ENCODE measurements around the gene PCAT7.
"Not testable (repeated sequence)": the region's sequence is repeated elsewhere in the genome, so short reads cannot be mapped to it uniquely, and the experiment has no call there.

Gene PCAT7

DNA sequence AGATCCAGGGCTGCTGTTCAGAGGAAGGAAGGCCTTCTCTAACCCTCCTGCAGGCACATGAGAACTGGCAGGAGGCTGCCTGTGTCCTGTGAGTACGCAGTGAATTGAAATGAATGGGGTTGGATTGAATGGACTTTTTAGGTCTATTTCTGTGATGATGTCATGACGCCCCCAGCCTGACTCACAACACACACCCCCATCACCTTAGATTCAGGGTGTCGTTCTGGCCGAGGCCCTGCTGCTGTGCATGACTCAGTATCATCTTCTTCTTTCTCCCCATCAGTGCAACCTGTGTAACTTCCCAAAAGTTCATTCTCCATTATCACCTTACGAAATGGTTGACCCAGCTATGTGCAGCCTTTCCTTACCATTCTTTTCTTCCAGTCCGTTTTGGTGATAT is 5.4 kb downstream of the PCAT7 start:
- FAIRE-seq, result no peak
- DNase-seq (ENCODE audit: insufficient read length, low spot score), result no peak

DNA sequence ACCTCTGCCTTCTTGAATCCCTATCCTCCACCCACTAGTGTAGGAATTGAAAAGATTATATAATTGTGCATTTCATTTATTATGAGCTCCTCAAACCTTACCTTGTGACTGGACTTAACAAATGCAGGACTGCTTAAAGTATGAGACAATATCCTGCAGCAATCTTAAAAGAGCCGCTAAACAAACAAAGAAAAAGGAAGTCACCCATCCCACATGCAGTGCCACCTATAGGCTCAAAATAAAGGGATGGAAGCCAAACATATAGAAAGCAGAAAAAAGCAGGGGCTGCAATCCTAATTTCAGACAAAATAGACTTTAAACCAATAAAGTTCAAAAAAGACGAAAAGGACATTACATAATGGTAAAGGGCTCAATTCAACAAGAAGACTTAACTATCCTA is 8.7 kb downstream of the PCAT7 start:
- no peak for DNase-seq (ENCODE audit: insufficient read length, low spot score)

DNA sequence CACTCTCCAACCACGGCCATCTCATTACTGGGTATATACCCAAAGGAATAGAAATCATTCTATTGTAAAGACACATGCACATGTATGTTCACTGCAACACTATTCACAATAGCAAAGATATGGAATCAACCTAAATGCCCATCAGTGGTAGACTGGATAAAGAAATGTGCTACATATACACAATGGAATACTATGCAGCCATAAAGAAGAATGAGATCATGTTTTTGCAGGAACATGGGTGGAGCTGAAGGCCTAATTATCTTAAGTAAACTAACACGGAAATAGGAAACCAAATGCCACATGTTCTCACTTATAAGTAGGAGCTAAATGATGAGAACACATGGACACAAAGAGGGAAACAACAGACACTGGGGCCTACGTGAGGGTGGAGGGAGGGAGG is 9.4 kb downstream of the PCAT7 start:
- not testable (repeated sequence) for FAIRE-seq; DNase-seq (ENCODE audit: insufficient read length, low spot score)

More for the DNA sequence above, 8.7 kb downstream of the PCAT7 start:
- FAIRE-seq, result no peak

DNA sequence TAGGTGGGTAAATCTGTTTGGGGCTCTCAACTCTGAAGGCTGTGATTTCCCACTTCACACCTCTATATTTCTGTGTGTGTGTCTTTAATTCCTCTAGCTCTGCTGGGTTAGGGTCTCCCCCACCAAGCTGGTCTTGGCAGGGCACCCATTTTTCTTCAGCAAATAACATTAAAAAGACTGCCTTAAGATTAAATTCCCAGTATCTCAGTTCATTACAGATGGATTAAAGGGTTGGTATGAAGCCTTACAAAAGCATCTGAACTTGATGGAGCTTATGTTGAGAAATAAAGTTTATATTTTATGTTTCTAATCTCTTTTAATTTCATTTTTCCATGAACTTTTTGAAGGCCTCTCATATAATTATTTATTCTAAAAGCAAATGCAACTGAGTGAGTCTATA is 11.7 kb downstream of the PCAT7 start:
- no peak for FAIRE-seq
- no peak for DNase-seq (ENCODE audit: insufficient read length, low spot score)

DNA sequence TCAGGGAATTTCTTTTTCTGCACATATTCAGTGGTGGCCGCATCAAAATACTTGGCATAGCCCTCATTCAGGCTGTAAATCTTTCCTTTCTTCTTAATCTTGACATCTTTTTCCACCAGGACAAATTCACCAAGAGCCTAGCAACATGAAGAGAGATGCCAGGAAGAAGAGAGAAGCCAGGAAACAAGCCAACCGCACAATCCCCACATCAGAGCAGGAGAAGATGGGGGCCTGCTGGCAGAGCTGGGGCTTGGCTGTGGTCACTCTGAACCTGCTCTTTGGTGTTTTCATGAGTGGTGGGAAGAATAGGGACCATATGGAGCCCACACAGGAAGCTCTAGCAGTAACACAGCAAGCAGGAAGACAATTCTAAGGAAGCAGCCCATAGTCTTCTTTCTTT is 12.4 kb downstream of the PCAT7 start:
- no peak for FAIRE-seq
- DNase-seq (ENCODE audit: insufficient read length, low spot score), result no peak

DNA sequence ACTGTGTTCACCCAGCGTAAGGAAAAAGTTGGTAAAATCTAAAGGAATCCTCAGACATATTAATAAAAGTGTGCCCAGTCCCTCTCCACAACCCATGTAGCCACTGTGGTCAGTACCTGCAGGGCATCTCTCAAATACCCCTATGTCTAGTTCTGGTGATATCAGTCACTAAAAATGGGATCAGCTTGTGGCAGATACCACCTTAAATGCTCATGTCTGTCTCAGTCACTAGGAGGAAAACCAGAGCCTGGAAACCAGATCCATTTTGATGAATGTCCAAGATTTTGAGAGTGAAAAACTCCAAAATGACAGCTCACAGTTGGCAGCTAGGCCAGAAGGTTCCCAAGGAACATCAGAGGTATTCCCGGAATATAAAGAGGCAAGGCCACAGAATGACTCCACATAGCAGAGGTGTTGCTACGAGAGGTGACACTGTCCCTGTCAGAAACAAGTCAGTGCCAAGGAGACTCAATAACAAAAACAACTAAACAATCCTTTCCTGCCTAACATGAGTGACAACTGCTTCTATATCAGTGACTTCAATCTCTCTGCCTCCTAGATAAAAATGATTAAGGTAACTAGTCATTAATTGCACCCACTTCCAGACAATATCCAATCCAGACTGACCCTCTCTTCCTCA is 13.5 kb downstream of the PCAT7 start:
- FAIRE-seq, result no peak
- no peak for DNase-seq (ENCODE audit: insufficient read length, low spot score)

DNA sequence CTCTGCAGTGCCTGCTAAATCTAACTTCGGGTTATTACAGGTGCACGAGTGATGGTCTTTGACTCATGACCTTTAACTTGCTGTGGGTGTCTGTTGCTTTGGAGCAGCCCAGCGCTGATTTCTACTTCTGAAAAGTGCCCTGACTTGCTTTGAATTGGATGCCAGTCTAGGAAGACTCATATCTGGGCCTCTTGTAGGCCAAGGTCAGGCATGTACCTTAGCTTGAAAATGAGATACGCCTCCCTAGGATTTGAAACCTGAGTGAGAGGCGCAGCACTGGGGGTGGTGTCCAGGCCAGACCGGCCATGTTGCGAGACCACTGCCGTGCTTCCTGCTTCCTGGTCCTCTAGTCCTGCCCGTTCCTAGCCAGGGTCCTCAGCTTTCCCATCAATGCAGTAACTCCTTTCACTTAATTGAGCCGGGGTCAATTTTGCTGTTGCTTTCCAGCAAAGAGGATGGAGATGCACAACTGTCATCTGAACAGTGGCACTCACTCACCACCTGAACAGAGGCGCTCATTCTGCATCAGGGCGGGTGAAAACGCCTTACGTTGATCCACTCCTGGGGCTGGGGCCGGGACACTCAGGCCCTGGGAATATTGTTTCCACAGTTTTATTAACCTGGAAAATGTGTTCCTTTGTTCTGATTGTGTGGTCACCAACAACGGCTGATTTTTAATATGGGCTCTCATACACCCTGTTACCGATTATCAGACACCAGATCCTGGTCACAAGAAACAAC is 14.3 kb downstream of the PCAT7 start:
- DNase-seq (ENCODE audit: insufficient read length, low spot score), result no peak

DNA sequence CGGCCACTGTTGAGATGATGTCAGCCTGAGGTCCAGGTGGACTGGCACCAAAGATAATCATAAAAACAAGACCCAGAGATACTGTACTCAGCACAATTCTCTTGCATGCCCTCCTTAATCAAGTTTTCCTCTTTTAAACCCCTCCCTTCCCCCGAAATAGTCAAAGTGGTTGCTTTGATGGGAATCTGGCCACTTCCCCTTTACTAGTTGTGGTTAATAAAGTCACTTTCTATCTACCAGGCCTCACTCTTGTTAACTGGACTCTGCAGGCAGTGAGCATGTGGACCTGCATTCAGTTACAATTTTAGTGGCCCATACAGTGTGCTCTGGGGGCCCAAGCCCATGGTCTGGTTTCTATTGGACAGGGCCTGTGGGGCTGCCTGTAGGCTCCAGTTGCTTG is 21.2 kb downstream of the PCAT7 start:
- FAIRE-seq, result no peak
- DNase-seq (ENCODE audit: insufficient read length, low spot score), result no peak

More for the DNA sequence above, 14.3 kb downstream of the PCAT7 start:
- no peak for FAIRE-seq

DNA sequence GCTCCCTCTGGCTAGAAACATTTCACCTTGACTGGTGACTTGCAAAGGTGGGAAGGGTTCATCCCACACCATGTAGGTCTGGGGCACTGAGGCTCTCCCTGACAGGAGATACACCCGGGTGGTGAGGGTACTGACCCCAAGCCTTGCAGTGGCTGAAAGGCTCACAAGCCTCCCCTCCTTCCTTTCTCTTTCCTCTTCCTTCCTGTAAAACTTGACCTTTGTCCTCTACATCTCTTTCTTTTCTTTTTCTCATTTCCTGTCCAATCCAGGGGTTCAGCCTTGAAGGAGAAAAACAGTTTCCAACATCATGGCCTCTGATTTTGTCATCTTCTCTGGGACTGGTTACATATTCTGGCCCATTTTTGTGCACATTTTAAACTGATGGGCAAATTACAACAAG is 22.2 kb downstream of the PCAT7 start:
- FAIRE-seq (no peak), DNase-seq (ENCODE audit: insufficient read length, low spot score) (no peak)

DNA sequence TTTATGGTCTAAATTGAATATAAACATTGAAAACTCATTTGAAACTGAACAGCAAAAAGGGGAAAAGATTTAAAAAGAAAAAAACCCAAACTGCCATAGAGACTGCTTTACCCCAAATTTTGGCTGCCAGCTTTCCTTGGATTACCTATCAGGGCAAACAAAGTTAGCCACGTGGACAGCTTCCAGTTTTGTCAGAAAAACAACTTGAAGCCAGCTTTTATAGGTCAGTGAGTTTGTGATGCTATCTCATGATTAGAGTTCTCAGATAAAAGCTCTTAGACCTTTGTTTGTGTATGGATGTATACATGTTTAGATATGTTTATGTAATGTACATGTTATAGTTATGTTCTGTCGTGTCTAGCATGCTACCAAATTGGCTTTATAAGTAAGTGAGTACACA is 22.7 kb downstream of the PCAT7 start:
- FAIRE-seq, result no peak
- no peak for DNase-seq (ENCODE audit: insufficient read length, low spot score)

DNA sequence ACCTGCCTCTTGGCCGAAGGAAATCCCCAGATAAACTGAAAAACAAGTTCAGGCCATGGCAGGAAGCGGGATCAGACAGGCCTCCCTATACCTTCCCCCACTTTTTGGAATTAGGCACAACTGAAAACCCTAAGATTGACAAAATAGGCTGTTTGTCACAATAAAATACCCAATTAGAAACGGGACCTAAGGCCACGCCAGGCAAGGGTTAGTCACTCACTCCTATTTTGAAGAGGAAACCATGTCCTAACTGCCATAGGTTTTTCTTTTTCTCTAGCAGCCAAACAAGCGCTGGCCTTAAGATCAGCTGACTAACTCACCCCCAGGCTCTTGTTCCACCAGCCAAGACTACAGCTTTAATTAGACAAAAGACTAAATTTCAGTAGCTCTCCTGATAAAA is 26.8 kb downstream of the PCAT7 start:
- no peak for FAIRE-seq
- no peak for DNase-seq (ENCODE audit: insufficient read length, low spot score)

DNA sequence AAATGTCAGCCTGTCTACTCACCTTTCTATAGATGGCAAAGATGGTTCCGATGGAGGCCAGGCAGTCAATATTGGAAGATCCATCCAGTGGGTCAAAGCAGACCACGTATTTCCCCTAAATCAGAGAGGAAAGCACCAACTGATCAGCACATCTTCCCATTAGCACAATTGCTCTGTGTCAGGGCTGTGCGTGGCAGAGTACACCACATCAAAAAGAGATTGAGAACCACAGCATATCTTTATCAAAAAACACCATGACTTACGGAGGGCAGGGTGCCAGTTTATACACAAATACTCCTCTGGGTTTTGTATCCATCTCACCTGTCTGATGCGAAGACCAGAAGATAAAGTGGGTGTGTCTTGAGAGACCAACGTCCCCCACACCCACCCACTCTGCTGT is 29.7 kb downstream of the PCAT7 start:
- FAIRE-seq, result no peak
- no peak for DNase-seq (ENCODE audit: insufficient read length, low spot score)

DNA sequence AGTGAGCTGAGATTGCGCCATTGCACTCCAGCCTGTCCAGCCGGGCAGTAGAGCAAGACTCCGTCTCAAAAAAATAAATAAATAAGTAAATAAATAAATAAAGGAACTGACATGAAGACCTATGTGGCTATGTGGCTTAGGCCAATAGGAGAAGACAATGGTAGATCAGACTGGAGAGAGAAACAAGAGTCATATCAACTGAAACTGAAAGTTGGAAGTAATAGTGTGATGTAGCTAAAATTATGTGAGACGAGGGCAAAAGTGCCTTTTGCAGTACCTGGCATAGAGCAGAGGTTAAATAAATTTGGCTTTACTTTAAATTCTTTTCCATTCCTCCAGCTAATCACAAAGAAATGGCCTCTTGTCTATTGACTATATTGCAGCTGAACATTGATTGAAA is 31.4 kb downstream of the PCAT7 start:
- no peak for DNase-seq (ENCODE audit: insufficient read length, low spot score)
- no peak for FAIRE-seq

DNA sequence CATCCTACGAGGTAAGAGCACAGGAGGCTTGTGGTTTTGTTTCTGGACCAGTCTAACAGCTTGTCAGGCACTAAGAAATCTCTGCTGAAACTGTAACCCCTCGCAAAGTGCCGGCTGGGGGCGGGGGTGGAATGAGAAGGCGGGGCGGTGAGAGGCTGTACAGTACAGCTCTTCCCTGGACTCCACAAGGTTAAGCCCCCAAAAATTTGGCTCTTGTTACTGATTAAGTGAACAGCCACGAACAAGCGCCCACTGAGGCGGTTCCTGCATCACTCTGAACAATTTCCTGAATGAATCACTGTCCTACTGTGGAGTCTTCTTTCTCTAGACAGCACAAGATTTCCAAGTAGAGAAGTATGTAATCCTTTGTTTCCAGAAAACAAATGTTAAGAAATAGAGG is 31.9 kb downstream of the PCAT7 start:
- DNase-seq (ENCODE audit: insufficient read length, low spot score) (peak; percentile 19), FAIRE-seq (no peak)

DNA sequence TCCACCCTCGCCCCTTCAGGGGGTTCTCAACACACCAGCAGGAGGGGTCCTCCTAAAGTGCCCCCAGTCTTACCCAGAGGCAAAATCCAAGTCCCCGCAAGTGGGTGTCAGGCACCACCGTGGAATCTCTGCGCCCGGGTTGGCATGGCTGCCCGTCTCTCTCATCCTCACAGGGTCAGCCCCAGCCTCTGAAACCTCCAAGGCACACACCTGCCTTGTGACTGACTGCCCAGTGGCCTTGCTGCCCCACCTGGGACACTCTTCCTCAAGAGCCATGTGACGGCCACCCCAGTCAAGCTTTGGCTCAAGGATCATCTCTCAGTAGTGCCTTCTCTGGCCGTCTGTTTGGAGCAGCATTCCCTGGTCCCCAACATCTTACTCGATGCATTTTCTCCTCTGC is 33.8 kb downstream of the PCAT7 start:
- DNase-seq (ENCODE audit: insufficient read length, low spot score) (no peak), FAIRE-seq (no peak)

DNA sequence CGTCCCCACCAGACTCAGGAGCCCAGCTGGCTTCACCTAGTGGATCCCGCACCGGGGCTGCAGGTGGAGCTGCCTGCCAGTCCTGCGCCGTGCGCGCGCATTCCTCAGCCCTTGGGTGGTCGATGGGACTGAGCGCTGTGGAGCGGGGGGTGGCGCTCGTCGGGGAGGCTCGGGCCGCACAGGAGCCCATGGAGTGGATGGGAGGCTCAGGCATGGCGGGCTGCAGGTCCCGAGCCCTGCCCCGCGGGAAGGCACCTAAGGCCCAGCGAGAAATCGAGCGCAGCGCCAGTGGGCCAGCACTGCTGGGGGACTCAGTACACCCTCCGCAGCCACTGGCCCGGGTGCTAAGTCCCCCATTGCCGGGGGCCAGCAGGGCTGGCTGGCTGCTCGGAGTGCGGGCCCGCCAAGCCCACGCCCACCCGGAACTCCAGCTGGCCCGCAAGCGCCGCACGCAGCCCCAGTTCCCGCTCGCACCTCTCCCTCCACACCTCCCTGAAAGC is 36.2 kb downstream of the PCAT7 start:
- not testable (repeated sequence) for DNase-seq (ENCODE audit: insufficient read length, low spot score); FAIRE-seq

DNA sequence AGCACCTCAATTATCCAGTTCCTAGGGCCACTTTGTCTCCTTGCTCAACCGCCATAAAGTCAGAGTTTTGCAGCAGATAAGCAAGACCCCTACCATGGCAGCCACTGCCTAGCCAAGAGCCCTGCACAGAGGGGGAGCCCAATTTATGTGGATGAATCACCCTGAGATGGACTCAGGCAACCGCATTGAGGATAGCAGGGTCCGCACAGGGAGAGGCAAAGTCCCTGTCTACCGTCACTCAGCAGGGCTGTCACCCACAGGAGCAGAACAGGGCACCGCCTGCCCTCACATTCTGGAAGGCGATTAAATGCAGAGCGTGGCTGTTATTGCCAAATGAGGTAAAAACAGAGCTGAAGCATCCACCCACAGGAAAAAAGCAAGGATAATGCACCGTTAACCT is 37.0 kb downstream of the PCAT7 start:
- FAIRE-seq, result no peak
- no peak for DNase-seq (ENCODE audit: insufficient read length, low spot score)

DNA sequence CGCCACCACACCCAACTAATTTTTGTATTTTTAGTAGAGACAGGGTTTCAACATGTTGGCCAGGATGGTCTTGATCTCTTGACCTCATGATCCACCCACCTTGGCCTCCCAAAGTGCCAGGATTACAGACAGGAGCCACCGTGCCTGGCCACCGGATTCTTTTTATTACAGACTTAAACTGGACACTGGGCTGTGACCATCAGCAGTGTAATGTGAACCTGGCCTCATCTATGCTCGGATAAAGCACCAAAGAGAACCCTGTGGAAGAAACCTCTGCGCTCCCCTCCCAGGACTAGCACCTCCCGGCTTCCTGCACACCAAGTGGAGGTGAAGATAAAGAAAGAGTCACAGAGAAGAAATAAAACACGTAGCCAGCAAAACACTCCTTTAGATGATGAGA is 37.8 kb downstream of the PCAT7 start:
- DNase-seq (ENCODE audit: insufficient read length, low spot score); FAIRE-seq: not testable (repeated sequence)

DNA sequence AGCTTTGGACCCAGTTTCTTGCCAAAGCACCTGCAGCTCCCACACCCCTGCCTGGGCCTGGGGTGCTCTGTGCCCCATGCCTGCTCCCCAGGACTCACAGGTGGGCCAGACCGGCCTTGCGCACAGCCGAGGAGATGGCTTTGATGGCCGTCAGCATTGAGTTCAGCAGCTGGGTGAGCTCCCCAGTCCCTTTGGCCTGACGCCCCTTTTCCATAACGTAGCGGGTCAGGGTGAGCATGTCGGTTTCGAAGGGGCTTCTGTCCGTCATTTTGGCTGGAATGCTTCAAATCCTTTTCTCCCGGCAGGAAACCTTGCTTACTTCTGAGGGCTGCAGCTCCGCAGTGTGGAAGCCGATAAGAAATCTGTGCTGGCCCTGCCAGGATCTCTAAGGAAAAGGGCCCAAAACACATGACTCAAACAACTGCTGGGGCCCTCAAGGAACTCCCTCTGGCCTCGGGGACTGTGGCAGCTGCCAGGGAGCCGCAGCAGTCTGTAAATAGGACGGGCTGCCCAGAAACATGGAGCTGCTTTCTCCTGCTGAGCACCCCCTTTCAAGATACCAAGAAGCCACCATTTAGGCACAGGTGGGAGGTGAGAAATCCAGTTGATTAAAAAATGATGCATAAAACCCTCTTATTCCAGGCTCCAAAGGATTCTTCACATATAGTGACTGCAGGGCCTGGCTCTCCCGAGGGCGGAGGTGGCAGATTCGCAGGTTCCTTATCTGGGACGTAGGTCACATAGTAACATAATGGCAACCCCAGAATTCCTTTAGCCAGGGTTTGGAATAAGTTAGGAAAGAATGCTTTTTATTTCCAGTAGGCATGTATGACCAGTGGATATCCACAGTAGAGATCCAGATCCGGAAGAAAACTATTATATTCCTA is 38.8 kb downstream of the PCAT7 start, which contains the start of gene FBP2:
Gene FBP2, minus strand, starts transcription at position 366 of the 887 bp plus-strand sequence. Its CDS starts 98 bp downstream, at position 268.
- no peak for FAIRE-seq
- no peak for DNase-seq (ENCODE audit: insufficient read length, low spot score)

DNA sequence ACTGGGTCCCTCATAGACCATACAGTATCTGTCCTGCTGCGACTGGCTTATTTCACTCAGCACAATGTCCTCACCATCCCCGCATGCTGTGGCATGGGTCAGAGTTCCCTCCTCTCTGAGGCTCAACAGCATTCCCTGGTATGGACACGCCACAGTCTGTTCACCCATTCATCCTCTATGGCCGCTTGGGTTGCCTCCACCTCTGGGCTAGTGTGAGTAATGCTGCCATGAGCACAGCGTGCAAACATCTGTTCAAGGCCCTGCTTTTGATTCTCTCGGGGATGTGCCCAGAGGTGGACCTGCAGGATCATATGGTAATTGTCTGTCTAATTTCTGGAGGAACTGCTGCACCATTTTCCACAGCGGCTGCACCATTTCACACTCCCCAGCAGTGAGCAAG is 44.2 kb downstream of the PCAT7 start:
- DNase-seq (ENCODE audit: insufficient read length, low spot score) (no peak), FAIRE-seq (no peak)

DNA sequence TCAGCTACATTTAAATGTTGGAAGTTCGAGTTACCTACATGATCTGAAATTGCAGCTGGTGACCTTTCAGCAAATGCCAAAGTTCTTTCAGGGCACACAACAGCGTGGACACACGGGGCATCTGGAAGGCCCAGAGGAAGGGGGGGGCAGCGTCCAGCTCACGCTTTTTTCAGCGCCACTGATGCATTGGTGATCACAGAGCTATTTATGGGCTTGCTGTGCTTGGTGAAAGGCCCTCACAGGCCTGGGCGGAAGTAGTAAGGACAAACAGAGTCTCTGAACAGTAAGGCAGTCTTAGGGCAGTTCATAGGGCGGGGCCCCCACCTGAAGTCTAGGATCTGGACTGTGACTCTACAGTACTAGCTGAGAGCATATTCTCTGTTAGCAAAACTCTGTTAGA is 45.4 kb downstream of the PCAT7 start:
- DNase-seq (ENCODE audit: insufficient read length, low spot score) (no peak), FAIRE-seq (no peak)

Measured in HTR-8/SVneo (cell line).